Right atrium auricular region (tissue), 2 donors: ENCODE results near the gene CLIP2. TPM values are rescaled to one million over a fixed set of nuclear protein-coding genes. Genes with fewer than 3 reads are reported as not detected.
"Not testable (repeated sequence)": the region's sequence is repeated elsewhere in the genome, so short reads cannot be mapped to it uniquely, and the experiment has no call there.

Experiments used
- DNase-seq: peaks from one replicate; pipeline ENCODE4 v3.0.0-alpha.2; 2019; ENCODE audit warnings: low spot score
- H3K27ac ChIP-seq, 2 donors: fragments of 200-600 bp; sonication (generic); 1 replicate in 1 of 2; 2 replicates in 1 of 2; pipeline ENCODE4 v1.5.1; 2016 to 2019
- H3K27me3 ChIP-seq, 2 donors: fragments of 200-600 bp; sonication (generic); one replicate each; pipeline versions ENCODE4 v1.5.1 to v1.6.0; 2017 to 2019
- H3K36me3 ChIP-seq: fragments of 200-600 bp; sonication (generic); one replicate; pipeline ENCODE4 v1.5.1; 2016
- H3K4me1 ChIP-seq, 2 donors: fragments of 200-600 bp; sonication (generic); one replicate each; pipeline versions ENCODE4 v1.5.1 to v1.6.0; 2017 to 2019
- H3K4me3 ChIP-seq, 2 donors: fragments of 200-600 bp; sonication (generic); 1 replicate in 1 of 2; 2 replicates in 1 of 2; pipeline ENCODE4 v1.5.1; 2017 to 2019; ENCODE audit warnings: mild to moderate bottlenecking in 1 of 2, moderate library complexity in 1 of 2
- H3K9me3 ChIP-seq, 2 donors: fragments of 200-600 bp; sonication (generic); one replicate each; pipeline ENCODE4 v1.5.1; 2019
- CTCF ChIP-seq, 2 donors: fragments of 200-600 bp; sonication (generic); IDR thresholded peaks; one replicate each; pipeline ENCODE4 v1.5.1; 2019; ENCODE audit warnings: antibody characterized with exemption in 2 of 2
- total RNA-seq, 2 donors: library from RNA; depleted of rRNA; stranded (reverse); fragments of >200 nt; gene quantifications; one replicate each; pipeline ENCODE4 v1.1.0, GENCODE V29; 2016

Gene CLIP2
- total RNA-seq, 2 donors from 2014 or later = 9.5 to 12.1 TPM

GRCh38 chr7:74337926-74338325 is 48.7 kb downstream of the CLIP2 start:
- TF ChIP-seq CTCF (IDR thresholded peaks at IDR 0.05) = no peak
- Histone ChIP-seq H3K9me3 (no peaks in the 10 kb centered on the region), H3K27ac (no peak overlapping the region), H3K4me3 (no peak overlapping the region), H3K27me3 (no peaks in the 10 kb centered on the region), H3K36me3 (peaks cover 3% of the 10 kb centered on the region), H3K4me1 (no peaks in the 10 kb centered on the region)
- no peak for DNase-seq

DNA sequence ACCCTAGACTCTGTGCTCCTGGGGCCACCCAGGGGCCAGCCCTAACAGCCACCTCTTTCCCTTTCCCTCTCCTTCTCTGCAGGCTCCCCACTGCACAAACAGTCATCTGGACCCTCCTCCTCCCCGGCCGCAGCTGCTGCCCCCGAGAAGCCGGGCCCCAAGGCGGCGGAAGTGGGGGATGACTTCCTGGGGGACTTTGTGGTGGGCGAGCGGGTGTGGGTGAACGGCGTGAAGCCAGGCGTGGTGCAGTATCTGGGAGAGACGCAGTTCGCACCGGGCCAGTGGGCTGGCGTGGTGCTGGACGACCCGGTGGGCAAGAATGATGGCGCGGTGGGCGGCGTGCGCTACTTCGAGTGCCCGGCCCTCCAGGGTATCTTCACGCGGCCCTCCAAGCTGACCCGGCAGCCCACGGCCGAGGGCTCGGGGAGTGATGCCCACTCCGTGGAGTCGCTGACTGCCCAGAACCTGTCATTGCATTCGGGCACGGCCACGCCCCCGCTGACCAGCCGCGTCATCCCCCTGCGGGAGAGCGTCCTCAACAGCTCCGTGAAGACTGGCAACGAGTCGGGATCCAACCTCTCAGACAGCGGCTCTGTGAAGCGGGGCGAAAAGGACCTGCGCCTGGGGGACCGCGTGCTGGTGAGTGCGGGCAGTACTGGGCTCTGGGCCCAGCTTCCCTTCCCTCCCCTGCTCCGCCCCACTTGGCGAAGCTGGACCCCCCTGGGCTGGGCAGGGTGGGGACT is 49.3 kb downstream of the CLIP2 start:
- Histone ChIP-seq H3K27me3 (no peaks in the 10 kb centered on the region), H3K4me3 (no peak overlapping the region), H3K36me3 (peaks cover 3% of the 10 kb centered on the region), H3K4me1 (no peaks in the 10 kb centered on the region), H3K27ac (no peak overlapping the region), H3K9me3 (no peaks in the 10 kb centered on the region)
- no peak for DNase-seq
- TF ChIP-seq CTCF (IDR thresholded peaks at IDR 0.05) = no peak

DNA sequence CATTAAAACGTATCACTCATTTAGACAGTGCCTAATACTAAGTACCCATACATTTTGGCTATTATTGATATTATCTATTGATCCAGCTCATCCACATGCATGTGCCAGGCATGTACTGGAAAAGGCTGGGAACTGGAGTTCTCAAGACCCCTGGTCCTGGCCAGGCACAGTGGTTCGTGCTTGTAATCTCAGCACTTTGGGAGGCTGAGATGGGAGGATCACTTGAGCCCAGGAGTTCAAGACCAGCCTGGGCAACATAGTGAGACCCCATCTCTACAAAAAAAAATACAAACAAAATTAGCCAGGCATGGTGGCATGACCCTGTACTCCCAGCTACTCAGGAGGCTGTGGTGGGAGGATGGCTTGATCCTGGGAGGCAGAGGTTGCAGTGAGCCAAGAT is 50.4 kb downstream of the CLIP2 start:
- not testable (repeated sequence) for H3K4me3 ChIP-seq, H3K9me3 ChIP-seq, H3K36me3 ChIP-seq, H3K4me1 ChIP-seq, DNase-seq, H3K27ac ChIP-seq, H3K27me3 ChIP-seq

- Histone ChIP-seq H3K9me3 (no peaks in the 10 kb centered on the region), H3K4me1 (no peaks in the 10 kb centered on the region), H3K27me3 (no peaks in the 10 kb centered on the region), H3K36me3 (peaks cover 3% of the 10 kb centered on the region), H3K27ac (no peak overlapping the region), H3K4me3 (no peak overlapping the region)
- no peak for DNase-seq
- no peak for TF ChIP-seq CTCF (IDR thresholded peaks at IDR 0.05)
Measured at GRCh38 chr7:74343281-74344131, 54.3 kb downstream of the CLIP2 start.

DNA sequence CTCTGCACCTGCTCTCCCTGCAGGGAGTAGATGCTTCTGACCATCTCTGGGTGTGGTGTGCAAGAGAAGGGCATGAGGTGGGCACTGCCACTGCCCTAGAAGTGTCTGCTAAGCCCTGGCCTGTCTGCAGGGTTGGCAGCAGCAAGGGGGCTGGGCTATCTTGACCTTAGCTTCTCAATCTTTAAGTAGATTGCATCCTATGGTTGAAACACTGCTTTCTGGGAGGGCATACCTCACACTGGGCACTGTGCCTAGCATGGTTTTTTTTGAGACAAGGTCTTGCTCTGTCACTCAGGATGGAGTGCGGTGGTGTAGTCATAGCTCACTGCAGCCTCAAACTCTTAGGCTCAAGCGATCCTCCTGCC is 54.9 kb downstream of the CLIP2 start:
- Histone ChIP-seq H3K27me3 (no peaks in the 10 kb centered on the region), H3K4me1 (no peaks in the 10 kb centered on the region), H3K36me3 (no peaks in the 10 kb centered on the region), H3K27ac (no peak overlapping the region), H3K4me3 (no peak overlapping the region), H3K9me3 (no peaks in the 10 kb centered on the region)
- TF ChIP-seq CTCF (IDR thresholded peaks at IDR 0.05) = no peak
- DNase-seq = no peak

DNA sequence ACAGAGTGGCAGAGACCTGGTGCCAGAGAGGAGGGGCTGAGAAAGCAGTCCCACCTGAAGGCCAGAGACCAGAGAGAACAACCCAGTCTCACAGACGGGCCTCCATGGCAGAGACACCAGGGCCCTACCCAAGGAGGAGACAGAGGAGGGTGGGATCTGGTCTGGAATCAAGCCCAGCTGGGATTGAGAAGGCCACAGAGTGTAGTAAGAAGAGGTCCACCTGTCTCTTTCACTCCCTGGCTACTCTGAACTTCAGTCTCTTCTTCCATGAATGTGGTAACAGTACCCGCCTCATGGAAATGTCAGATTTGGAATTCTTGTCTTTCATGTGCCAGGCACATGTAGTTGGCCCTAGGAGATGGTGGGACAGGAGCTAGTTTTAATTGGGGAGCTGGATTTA is 55.6 kb downstream of the CLIP2 start:
- no peaks in the 10 kb centered on the region for H3K36me3 ChIP-seq

More for the DNA sequence above, 55.6 kb downstream of the CLIP2 start:
- no peak overlapping the region for H3K4me3 ChIP-seq
- no peaks in the 10 kb centered on the region for H3K27me3 ChIP-seq
- no peaks in the 10 kb centered on the region for H3K4me1 ChIP-seq
- H3K27ac ChIP-seq = no peak overlapping the region
- no peak for TF ChIP-seq CTCF (IDR thresholded peaks at IDR 0.05)
- no peak for DNase-seq
- H3K9me3 ChIP-seq = no peaks in the 10 kb centered on the region
